ENCODE results near the gene NUF2.

DNA sequence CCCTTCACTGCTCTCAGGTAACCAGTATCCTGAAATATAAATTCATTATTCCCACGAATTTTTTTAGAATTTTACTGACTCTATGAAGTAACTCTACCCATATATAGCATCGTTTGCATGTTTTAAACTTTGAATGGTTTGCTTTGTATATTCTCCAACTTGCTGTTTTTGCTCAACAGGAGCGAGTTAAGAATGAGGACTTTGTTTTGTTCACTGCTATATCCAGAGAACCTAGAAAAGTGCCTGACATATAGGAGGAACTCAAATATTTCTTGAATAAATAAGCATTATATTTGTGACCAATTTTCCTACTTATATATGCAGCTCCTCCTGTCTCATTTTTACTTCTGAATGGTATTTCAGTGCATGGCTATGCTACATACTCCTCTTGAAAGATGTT is 43.4 kb downstream of the NUF2 start:
- TF ChIP-seq HDAC6 (IDR thresholded peaks at IDR 0.05; ENCODE audit: unreplicated experiment) (no peak), EZH2 (IDR thresholded peaks at IDR 0.05; ENCODE audit: borderline replicate concordance, control insufficient read depth, low read depth, low read length) (no peak), POLR2A (IDR thresholded peaks at IDR 0.05; ENCODE audit: low read depth, low read length) (no peak), SUZ12 (IDR thresholded peaks at IDR 0.05; ENCODE audit: unreplicated experiment) (no peak)
- TF ChIP-seq, protein P1, sequence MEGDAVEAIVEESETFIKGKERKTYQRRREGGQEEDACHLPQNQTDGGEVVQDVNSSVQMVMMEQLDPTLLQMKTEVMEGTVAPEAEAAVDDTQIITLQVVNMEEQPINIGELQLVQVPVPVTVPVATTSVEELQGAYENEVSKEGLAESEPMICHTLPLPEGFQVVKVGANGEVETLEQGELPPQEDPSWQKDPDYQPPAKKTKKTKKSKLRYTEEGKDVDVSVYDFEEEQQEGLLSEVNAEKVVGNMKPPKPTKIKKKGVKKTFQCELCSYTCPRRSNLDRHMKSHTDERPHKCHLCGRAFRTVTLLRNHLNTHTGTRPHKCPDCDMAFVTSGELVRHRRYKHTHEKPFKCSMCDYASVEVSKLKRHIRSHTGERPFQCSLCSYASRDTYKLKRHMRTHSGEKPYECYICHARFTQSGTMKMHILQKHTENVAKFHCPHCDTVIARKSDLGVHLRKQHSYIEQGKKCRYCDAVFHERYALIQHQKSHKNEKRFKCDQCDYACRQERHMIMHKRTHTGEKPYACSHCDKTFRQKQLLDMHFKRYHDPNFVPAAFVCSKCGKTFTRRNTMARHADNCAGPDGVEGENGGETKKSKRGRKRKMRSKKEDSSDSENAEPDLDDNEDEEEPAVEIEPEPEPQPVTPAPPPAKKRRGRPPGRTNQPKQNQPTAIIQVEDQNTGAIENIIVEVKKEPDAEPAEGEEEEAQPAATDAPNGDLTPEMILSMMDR (IDR thresholded peaks at IDR 0.05 in 2 of 3, conservative IDR thresholded peaks at IDR 0.05 in 1 of 3; ENCODE audit: control insufficient read depth in 2 of 3, extremely low read depth in 1 of 3, insufficient read depth in 1 of 3, low read depth in 3 of 3, low read length in 3 of 3) = no peak
- TF ChIP-seq, protein P2, sequence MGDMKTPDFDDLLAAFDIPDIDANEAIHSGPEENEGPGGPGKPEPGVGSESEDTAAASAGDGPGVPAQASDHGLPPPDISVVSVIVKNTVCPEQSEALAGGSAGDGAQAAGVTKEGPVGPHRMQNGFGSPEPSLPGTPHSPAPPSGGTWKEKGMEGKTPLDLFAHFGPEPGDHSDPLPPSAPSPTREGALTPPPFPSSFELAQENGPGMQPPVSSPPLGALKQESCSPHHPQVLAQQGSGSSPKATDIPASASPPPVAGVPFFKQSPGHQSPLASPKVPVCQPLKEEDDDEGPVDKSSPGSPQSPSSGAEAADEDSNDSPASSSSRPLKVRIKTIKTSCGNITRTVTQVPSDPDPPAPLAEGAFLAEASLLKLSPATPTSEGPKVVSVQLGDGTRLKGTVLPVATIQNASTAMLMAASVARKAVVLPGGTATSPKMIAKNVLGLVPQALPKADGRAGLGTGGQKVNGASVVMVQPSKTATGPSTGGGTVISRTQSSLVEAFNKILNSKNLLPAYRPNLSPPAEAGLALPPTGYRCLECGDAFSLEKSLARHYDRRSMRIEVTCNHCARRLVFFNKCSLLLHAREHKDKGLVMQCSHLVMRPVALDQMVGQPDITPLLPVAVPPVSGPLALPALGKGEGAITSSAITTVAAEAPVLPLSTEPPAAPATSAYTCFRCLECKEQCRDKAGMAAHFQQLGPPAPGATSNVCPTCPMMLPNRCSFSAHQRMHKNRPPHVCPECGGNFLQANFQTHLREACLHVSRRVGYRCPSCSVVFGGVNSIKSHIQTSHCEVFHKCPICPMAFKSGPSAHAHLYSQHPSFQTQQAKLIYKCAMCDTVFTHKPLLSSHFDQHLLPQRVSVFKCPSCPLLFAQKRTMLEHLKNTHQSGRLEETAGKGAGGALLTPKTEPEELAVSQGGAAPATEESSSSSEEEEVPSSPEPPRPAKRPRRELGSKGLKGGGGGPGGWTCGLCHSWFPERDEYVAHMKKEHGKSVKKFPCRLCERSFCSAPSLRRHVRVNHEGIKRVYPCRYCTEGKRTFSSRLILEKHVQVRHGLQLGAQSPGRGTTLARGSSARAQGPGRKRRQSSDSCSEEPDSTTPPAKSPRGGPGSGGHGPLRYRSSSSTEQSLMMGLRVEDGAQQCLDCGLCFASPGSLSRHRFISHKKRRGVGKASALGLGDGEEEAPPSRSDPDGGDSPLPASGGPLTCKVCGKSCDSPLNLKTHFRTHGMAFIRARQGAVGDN (IDR thresholded peaks at IDR 0.05) = no peak
- TF ChIP-seq, protein P3, sequence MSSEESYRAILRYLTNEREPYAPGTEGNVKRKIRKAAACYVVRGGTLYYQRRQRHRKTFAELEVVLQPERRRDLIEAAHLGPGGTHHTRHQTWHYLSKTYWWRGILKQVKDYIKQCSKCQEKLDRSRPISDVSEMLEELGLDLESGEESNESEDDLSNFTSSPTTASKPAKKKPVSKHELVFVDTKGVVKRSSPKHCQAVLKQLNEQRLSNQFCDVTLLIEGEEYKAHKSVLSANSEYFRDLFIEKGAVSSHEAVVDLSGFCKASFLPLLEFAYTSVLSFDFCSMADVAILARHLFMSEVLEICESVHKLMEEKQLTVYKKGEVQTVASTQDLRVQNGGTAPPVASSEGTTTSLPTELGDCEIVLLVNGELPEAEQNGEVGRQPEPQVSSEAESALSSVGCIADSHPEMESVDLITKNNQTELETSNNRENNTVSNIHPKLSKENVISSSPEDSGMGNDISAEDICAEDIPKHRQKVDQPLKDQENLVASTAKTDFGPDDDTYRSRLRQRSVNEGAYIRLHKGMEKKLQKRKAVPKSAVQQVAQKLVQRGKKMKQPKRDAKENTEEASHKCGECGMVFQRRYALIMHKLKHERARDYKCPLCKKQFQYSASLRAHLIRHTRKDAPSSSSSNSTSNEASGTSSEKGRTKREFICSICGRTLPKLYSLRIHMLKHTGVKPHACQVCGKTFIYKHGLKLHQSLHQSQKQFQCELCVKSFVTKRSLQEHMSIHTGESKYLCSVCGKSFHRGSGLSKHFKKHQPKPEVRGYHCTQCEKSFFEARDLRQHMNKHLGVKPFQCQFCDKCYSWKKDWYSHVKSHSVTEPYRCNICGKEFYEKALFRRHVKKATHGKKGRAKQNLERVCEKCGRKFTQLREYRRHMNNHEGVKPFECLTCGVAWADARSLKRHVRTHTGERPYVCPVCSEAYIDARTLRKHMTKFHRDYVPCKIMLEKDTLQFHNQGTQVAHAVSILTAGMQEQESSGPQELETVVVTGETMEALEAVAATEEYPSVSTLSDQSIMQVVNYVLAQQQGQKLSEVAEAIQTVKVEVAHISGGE (CRISPR knock-in tag; IDR thresholded peaks at IDR 0.05) = no peak

Measured in GM12878 (cell line).